Hepatocyte (in vitro differentiated cells): ENCODE data around the gene TRPM2. TPM values are rescaled to one million over a fixed set of nuclear protein-coding genes. Genes with fewer than 3 reads are reported as not detected.

Experiments
- DNase-seq: peaks from one replicate; pipeline ENCODE4 v3.0.0-alpha.2; 2016; ENCODE audit warnings: low spot score
- H2AFZ ChIP-seq: fragments of 200-600 bp; sonication (generic); 2 replicates; pipeline ENCODE4 v1.6.0; 2016; ENCODE audit warnings: antibody characterized with exemption, mild to moderate bottlenecking
- H3K27ac ChIP-seq: fragments of 200-600 bp; sonication (generic); 2 replicates; pipeline ENCODE4 v1.5.1; 2016; ENCODE audit warnings: mild to moderate bottlenecking
- H3K27me3 ChIP-seq: fragments of 200-600 bp; sonication (generic); 2 replicates; pipeline ENCODE4 v1.6.1; 2016
- H3K36me3 ChIP-seq: fragments of 200-600 bp; sonication (generic); replicated peaks from 2 replicates; pipeline ENCODE4 v1.5.1; 2016; ENCODE audit warnings: low read depth; ENCODE audit not compliant: insufficient read depth
- H3K4me1 ChIP-seq: fragments of 200-600 bp; sonication (generic); 2 replicates; pipeline ENCODE4 v1.5.1; 2016; ENCODE audit warnings: mild to moderate bottlenecking, moderate library complexity; ENCODE audit not compliant: insufficient read depth
- H3K4me2 ChIP-seq: fragments of 200-600 bp; sonication (generic); 2 replicates; pipeline ENCODE4 v1.6.0; 2016
- H3K4me3 ChIP-seq: fragments of 200-600 bp; sonication (generic); 2 replicates; pipeline ENCODE4 v1.5.1; 2016; ENCODE audit warnings: mild to moderate bottlenecking
- H3K79me2 ChIP-seq: fragments of 200-600 bp; sonication (generic); 2 replicates; pipeline ENCODE4 v1.6.0; 2017; ENCODE audit warnings: mild to moderate bottlenecking
- H3K9me2 ChIP-seq: fragments of 200-600 bp; sonication (generic); replicated peaks from 2 replicates; pipeline ENCODE4 v1.6.0; 2017; ENCODE audit warnings: mild to moderate bottlenecking; ENCODE audit not compliant: insufficient read depth
- H3K9me3 ChIP-seq: fragments of 200-600 bp; sonication (generic); 2 replicates; pipeline ENCODE4 v1.5.1; 2016; ENCODE audit warnings: low read depth, mild to moderate bottlenecking
- H4K20me1 ChIP-seq: fragments of 200-600 bp; sonication (generic); 2 replicates; pipeline ENCODE4 v1.6.0; 2016; ENCODE audit warnings: mild to moderate bottlenecking; ENCODE audit not compliant: insufficient read depth, poor library complexity, severe bottlenecking
- CTCF ChIP-seq: fragments of 200-600 bp; sonication (generic); IDR thresholded peaks from 2 replicates; pipeline ENCODE4 v1.5.1; 2016; ENCODE audit warnings: antibody characterized with exemption, mild to moderate bottlenecking; ENCODE audit not compliant: poor library complexity
- EZH2 ChIP-seq: fragments of 200-600 bp; sonication (generic); IDR thresholded peaks from 2 replicates; pipeline ENCODE4 v1.6.1; 2016; ENCODE audit warnings: antibody characterized with exemption, mild to moderate bottlenecking, borderline replicate concordance
- EZH2phosphoT487 ChIP-seq: fragments of 200-600 bp; sonication (generic); IDR thresholded peaks from one replicate; pipeline ENCODE4 v1.6.1; 2018; ENCODE audit warnings: antibody characterized with exemption, mild to moderate bottlenecking, low read depth, moderate library complexity; ENCODE audit not compliant: unreplicated experiment, severe bottlenecking
- WGBS: methylation state at CpG from one replicate; pipeline ENCODE4 v1.1.6; 2016; ENCODE audit warnings: low lambda C conversion rate; ENCODE audit errors: missing lambda C conversion rate; 5-methylcytosine and 5-hydroxymethylcytosine counted together
- polyA plus RNA-seq: library from polyadenylated mRNA; unstranded; fragments of >200 nt; fragmentation: Nextera tagmentation; extraction: Ambion mirVana; gene quantifications from 2 replicates; pipeline ENCODE4 v1.2.1, GENCODE V29; 2016
- total RNA-seq: library from RNA; depleted of rRNA; stranded (reverse); fragments of >200 nt; gene quantifications from 2 replicates; pipeline ENCODE4 v1.2.3, GENCODE V29; 2014

The TRPM2 gene
- total and polyA plus RNA-seq, 2 experiments from 2014 or later = 0.25 to 0.50 TPM

GRCh38 chr21:44418108-44418875 is 64.9 kb downstream of the TRPM2 start:
- Histone ChIP-seq H3K79me2 (no peaks in the 10 kb centered on the region), H3K27ac (no peak overlapping the region), H3K4me2 (no peak overlapping the region), H3K4me1 (no peaks in the 10 kb centered on the region), H3K9me3 (no peaks in the 10 kb centered on the region), H3K4me3 (no peak overlapping the region), H4K20me1 (no peaks in the 10 kb centered on the region), H3K36me3 (no peaks in the 10 kb centered on the region), H2AFZ (no peak overlapping the region), H3K27me3 (no peaks in the 10 kb centered on the region), H3K9me2 (no peaks in the 10 kb centered on the region)
- DNase-seq = no peak
- TF ChIP-seq EZH2phosphoT487 (no peak), CTCF (no peak), EZH2 (no peak)
- WGBS = 91% methylated on average over 25 of the region's 25 CpGs

GRCh38 chr21:44418876-44419230 is 65.4 kb downstream of the TRPM2 start:
- 91% methylated on average over 8 of the region's 8 CpGs for WGBS
- no peak overlapping the region for H3K27ac ChIP-seq
- no peaks in the 10 kb centered on the region for H3K27me3 ChIP-seq
- DNase-seq = no peak
- H3K36me3 ChIP-seq = no peaks in the 10 kb centered on the region
- TF ChIP-seq EZH2 = no peak
- TF ChIP-seq CTCF = no peak
- no peak for TF ChIP-seq EZH2phosphoT487
- no peaks in the 10 kb centered on the region for H3K9me3 ChIP-seq
- no peaks in the 10 kb centered on the region for H3K79me2 ChIP-seq
- no peaks in the 10 kb centered on the region for H3K9me2 ChIP-seq
- no peak overlapping the region for H2AFZ ChIP-seq
- no peak overlapping the region for H3K4me3 ChIP-seq
- H4K20me1 ChIP-seq = no peaks in the 10 kb centered on the region
- no peak overlapping the region for H3K4me2 ChIP-seq
- H3K4me1 ChIP-seq = no peaks in the 10 kb centered on the region

- Histone ChIP-seq H3K4me3 (no peak overlapping the region), H3K9me2 (no peaks in the 10 kb centered on the region), H3K27me3 (no peaks in the 10 kb centered on the region), H4K20me1 (no peaks in the 10 kb centered on the region), H3K36me3 (no peaks in the 10 kb centered on the region), H3K27ac (no peak overlapping the region), H3K79me2 (no peaks in the 10 kb centered on the region), H3K4me2 (no peak overlapping the region), H3K9me3 (no peaks in the 10 kb centered on the region), H3K4me1 (no peaks in the 10 kb centered on the region), H2AFZ (no peak overlapping the region)
- no peak for DNase-seq
- no peak for TF ChIP-seq EZH2phosphoT487
- TF ChIP-seq EZH2 = no peak
- TF ChIP-seq CTCF = no peak
- 90% methylated on average over 3 of the region's 3 CpGs for WGBS
Observed at GRCh38 chr21:44419679-44420078, 66.3 kb downstream of the TRPM2 start.
